HL-60 (cell line): ENCODE data around the gene COL6A2.

Experiments used
- CTCF ChIP-seq: IDR thresholded peaks from one replicate; pipeline ENCODE4 v1.5.1; 2011; ENCODE audit warnings: low read length, control low read depth, inconsistent platforms; ENCODE audit not compliant: insufficient read depth
- GABPA ChIP-seq: IDR thresholded peaks from 2 replicates; pipeline ENCODE4 v1.6.1; 2012; ENCODE audit warnings: low read depth
- POLR2AphosphoS5 ChIP-seq: IDR thresholded peaks from 2 replicates; pipeline ENCODE4 v1.6.1; 2012; ENCODE audit warnings: low read depth
- SPI1 ChIP-seq: IDR thresholded peaks from 2 replicates; pipeline ENCODE4 v1.6.1; 2012; ENCODE audit warnings: low read depth, mild to moderate bottlenecking, borderline replicate concordance
- TF ChIP-seq, protein P1 (sequence below): IDR thresholded peaks from 2 replicates; pipeline ENCODE4 v1.6.1; 2012; ENCODE audit warnings: low read depth; ENCODE audit not compliant: insufficient replicate concordance

DNA sequence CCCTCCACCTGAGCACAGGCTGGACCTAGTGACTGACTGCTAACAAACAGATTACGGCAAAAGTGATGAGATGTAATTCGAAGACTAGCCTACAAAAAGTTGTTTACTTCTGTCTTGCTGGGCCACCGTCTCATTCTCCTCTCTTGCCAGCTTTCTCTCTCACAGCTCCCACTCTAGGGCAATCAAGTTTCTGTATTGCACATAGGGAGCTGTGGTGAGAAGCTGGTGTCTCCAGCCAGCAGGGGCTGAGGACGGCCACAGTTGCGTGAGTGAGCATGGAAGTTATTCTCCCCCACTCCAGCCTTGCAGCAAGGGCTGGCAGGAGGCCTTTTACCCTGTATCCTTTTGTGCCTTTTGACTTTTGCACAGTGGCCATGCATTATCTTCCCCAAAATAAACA is 8.6 kb upstream of the COL6A2 start:
- TF ChIP-seq, protein P1, sequence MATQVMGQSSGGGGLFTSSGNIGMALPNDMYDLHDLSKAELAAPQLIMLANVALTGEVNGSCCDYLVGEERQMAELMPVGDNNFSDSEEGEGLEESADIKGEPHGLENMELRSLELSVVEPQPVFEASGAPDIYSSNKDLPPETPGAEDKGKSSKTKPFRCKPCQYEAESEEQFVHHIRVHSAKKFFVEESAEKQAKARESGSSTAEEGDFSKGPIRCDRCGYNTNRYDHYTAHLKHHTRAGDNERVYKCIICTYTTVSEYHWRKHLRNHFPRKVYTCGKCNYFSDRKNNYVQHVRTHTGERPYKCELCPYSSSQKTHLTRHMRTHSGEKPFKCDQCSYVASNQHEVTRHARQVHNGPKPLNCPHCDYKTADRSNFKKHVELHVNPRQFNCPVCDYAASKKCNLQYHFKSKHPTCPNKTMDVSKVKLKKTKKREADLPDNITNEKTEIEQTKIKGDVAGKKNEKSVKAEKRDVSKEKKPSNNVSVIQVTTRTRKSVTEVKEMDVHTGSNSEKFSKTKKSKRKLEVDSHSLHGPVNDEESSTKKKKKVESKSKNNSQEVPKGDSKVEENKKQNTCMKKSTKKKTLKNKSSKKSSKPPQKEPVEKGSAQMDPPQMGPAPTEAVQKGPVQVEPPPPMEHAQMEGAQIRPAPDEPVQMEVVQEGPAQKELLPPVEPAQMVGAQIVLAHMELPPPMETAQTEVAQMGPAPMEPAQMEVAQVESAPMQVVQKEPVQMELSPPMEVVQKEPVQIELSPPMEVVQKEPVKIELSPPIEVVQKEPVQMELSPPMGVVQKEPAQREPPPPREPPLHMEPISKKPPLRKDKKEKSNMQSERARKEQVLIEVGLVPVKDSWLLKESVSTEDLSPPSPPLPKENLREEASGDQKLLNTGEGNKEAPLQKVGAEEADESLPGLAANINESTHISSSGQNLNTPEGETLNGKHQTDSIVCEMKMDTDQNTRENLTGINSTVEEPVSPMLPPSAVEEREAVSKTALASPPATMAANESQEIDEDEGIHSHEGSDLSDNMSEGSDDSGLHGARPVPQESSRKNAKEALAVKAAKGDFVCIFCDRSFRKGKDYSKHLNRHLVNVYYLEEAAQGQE: no peak
- TF ChIP-seq CTCF (no peak), POLR2AphosphoS5 (no peak), GABPA (no peak), SPI1 (no peak)
